Measurements from ENCODE around the gene HSH2D.

- TF ChIP-seq CTCF (IDR thresholded peaks at IDR 0.05; ENCODE audit: insufficient read depth, low read length): no peak
- TF ChIP-seq REST (IDR thresholded peaks at IDR 0.05; ENCODE audit: insufficient replicate concordance, low read depth): no peak
These were observed 63.2 kb downstream of the HSH2D start for GRCh38 chr19:16206637-16207036.
